ENCODE measurements around the gene AKAP10.
"Not testable (repeated sequence)": the region's sequence is repeated elsewhere in the genome, so short reads cannot be mapped to it uniquely, and the experiment has no call there.

Gene AKAP10, protein sequence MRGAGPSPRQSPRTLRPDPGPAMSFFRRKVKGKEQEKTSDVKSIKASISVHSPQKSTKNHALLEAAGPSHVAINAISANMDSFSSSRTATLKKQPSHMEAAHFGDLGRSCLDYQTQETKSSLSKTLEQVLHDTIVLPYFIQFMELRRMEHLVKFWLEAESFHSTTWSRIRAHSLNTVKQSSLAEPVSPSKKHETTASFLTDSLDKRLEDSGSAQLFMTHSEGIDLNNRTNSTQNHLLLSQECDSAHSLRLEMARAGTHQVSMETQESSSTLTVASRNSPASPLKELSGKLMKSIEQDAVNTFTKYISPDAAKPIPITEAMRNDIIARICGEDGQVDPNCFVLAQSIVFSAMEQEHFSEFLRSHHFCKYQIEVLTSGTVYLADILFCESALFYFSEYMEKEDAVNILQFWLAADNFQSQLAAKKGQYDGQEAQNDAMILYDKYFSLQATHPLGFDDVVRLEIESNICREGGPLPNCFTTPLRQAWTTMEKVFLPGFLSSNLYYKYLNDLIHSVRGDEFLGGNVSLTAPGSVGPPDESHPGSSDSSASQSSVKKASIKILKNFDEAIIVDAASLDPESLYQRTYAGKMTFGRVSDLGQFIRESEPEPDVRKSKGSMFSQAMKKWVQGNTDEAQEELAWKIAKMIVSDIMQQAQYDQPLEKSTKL

DNA sequence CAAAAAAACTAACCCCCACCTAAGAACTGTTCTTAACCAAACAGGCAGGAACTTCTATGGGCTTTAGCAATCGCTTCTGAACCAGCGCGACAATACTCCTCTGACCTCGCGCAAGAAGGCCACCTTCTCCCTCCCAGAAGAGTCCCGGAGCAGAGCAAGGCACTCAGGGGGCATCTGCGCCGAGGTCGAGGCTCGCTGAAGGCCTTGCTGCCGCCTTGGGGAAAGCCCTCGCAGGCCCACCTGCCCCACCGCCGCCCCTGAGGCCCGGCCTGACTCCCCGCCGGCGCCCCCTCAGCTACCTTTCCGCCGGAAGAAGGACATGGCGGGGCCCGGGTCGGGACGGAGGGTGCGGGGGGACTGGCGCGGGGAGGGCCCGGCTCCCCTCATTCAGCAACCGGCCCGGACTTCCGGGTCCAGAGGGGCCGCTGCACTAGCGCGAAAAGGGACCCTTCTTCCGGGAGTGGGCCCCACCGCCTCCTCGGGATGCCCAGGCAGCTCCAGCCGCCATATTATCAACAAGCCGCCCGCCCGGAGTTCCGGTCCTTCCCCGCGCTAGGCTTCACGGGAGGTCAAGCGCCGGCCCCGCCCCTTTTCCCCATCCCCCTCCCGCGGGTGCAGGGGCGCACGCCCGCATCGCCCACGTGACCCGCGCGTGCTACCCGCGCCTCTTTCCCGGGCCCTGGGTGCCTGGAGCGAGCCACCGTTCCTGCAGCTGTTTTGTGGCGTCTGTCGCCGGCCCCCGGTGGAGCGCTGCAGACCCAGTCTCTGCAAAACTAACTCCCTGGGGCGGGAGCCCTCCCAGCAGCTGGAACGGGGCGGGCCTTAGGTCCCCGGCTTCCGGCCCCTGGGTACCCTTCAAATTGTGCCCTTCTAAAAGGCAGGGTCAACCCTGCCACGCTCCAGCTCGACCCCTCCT, at the start of gene AKAP10:
AKAP10 (minus strand) TSS at position 536 of the 916 bp plus-strand sequence; CDS start at position 387, 149 bp downstream.
- no peak for TF ChIP-seq CTCF (IDR thresholded peaks at IDR 0.05; ENCODE audit: control insufficient read depth, extremely low read depth, insufficient read depth)
- DNase-seq (ENCODE audit: low read depth) = peak; percentile 19
- peak within 1 kb of the TSS; percentile 97 for H3K4me3 ChIP-seq (ENCODE audit: low read depth, low read length)

DNA sequence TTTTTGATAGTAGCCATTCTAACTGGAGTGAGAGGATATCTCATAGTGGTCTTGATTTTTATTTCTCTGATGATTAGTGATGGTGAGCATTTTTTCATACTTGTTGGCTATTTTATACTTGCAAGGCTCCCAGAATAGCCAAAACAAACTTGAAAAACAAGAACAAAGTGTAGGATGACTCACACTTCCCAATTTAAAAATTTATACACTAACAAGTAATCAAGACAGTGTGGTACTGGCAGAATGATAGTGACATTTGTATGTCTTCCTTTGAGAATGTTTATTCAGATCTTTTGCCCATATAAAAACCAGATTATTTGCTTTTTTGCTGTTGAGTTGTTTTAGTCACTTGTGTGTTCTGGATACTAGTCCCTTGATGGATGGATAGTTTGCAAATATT, 49.3 kb upstream of the AKAP10 start:
- no peak for DNase-seq (ENCODE audit: low read depth)

GRCh38 chr17:20022701-20023100, 45.1 kb upstream of the AKAP10 start:
- DNase-seq (ENCODE audit: low read depth) = no peak
- H3K4me3 ChIP-seq (ENCODE audit: low read depth, low read length) = no peak overlapping the region
- no peak for TF ChIP-seq CTCF (IDR thresholded peaks at IDR 0.05; ENCODE audit: control insufficient read depth, extremely low read depth, insufficient read depth)

More for the DNA sequence above, 49.3 kb upstream of the AKAP10 start:
- H3K4me3 ChIP-seq (ENCODE audit: low read depth, low read length) = no peak overlapping the region
- no peak for TF ChIP-seq CTCF (IDR thresholded peaks at IDR 0.05; ENCODE audit: control insufficient read depth, extremely low read depth, insufficient read depth)

DNA sequence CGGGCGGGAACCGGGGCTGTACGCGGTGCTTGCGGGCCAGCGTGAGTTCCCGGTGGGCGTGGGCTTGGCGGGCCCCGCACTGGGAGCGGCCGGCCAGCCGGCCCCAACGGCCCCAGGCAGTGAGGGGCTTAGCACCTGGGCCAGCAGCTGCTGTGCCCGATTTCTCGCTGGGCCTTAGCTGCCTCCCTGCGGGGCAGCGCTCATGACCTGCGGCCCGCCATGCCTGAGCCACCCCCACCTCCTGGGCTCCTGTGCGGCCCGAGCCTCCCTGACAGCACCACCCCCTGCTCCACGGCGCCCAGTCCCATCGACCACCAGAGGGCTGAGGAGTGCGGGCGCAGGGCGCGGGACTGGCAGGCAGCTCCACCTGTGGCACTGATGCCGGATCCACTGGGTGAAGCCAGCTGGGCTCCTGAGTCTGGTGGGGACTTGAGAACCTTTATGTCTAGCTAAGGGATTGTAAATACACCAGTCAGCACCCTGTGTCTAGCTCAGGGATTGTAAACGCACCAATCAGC, 38.9 kb upstream of the AKAP10 start:
- DNase-seq (ENCODE audit: low read depth); H3K4me3 ChIP-seq (ENCODE audit: low read depth, low read length): not testable (repeated sequence)

GRCh38 chr17:20012017-20012536, 34.4 kb upstream of the AKAP10 start:
- TF ChIP-seq CTCF (IDR thresholded peaks at IDR 0.05; ENCODE audit: control insufficient read depth, extremely low read depth, insufficient read depth) = no peak
- no peak for DNase-seq (ENCODE audit: low read depth)
- no peak overlapping the region for H3K4me3 ChIP-seq (ENCODE audit: low read depth, low read length)

GRCh38 chr17:20010936-20011335, 33.3 kb upstream of the AKAP10 start:
- DNase-seq (ENCODE audit: low read depth) = no peak
- no peak for TF ChIP-seq CTCF (IDR thresholded peaks at IDR 0.05; ENCODE audit: control insufficient read depth, extremely low read depth, insufficient read depth)
- H3K4me3 ChIP-seq (ENCODE audit: low read depth, low read length) = no peak overlapping the region
